HS-27A (cell line): ENCODE results near the gene LAMA2.

Experiments
- DNase-seq: peaks from one replicate; pipeline ENCODE4 v3.0.0-alpha.2; 2012; ENCODE audit warnings: low read depth, missing footprints

The LAMA2 gene

DNA sequence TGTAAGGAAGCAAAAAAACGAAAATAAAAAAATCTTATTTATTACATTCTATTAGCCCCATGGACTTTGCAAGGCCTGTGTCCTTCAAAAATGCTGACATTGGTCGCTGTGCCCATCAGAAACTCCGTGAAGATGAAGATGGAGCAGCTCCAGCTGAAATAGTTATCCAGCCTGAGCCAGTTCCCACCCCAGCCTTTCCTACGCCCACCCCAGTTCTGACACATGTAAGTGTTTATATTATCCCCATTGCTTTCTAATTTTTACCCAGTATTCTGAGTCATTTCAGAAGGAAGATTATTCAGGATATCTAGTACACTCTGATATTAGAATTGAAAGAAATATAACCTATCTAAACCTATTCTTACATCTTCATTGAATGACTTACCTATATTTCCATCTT, 609.3 kb downstream of the LAMA2 start:
- DNase-seq, result no peak

DNA sequence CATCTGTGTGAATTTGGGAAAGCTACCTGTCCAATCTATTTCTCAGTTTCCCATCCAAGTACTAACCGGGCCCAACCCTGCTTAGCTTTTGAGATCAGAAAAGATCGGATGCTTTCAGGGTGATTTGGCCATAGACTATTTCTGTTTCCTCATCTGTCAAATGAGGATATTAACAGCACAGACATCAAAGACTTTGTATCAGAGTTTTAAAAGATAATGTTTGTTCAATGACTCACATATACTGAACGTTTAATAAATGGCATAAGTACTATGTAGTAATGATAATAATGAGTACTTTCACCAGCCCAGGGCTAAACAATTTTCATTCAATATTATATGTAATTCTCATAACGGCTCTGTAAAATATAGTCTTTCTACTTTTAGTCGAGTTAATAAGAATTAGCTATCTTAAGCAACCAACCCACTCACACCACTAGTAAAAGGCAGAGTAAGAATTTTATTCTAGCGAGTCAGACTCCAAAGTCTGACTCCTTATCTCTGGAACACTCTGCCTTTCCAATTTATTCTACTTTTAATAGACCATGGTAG, 610.5 kb downstream of the LAMA2 start:
- DNase-seq, result no peak

DNA sequence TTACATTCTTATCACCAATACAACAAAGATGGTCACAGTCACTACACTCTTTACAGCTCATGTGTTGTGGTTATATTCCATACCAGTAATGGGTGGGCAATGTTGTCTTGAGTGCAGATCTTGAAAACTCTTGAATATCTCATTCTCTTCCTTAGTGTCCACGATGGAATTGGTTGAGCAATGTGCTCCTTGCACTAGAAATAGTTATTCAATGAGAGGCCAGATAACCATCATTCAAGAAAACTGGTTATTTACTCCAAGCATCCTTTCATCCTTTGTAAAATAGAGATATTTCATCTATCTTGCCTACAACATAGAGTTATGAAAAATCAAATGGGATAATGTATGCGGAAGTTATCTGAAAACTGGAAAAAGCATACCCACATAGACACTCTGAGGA, 611.2 kb downstream of the LAMA2 start:
- no peak for DNase-seq

DNA sequence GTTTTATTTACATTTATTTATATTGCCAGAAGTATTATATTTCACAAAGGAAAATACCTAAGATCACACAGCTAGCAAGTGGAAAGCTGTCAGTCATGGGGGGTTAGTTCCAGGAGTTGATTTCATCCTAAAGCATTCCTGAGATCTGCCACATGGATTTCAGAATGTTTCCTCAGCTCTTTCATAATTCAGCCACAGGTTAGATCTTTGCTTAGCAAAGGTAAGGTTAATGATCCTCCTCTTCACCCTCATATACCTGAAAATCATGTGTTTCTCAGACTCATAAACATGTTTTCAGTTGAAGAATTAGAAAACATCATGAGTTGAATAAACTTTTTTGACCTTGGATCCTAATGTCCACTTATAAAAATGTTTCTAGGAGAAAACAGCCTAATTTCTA, 611.6 kb downstream of the LAMA2 start:
- no peak for DNase-seq

DNA sequence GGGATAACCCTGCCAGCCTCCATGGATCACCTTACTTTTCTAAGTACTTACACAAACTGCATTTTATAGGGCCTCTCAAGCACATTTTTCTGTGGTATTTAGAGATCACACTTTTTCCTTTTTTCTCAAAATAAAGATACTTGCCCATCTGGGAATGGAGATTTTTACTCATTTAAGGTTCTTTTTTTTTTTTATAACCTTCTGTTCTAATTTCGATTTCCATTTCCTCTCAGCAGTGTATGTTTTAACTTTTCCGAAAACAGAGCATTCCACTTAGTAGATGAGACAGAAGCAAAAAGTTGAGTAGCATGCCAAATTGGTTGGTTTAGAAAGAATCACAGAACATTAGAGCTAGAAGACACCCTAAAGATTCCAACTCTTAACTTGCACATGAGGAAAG, 612.7 kb downstream of the LAMA2 start:
- no peak for DNase-seq

DNA sequence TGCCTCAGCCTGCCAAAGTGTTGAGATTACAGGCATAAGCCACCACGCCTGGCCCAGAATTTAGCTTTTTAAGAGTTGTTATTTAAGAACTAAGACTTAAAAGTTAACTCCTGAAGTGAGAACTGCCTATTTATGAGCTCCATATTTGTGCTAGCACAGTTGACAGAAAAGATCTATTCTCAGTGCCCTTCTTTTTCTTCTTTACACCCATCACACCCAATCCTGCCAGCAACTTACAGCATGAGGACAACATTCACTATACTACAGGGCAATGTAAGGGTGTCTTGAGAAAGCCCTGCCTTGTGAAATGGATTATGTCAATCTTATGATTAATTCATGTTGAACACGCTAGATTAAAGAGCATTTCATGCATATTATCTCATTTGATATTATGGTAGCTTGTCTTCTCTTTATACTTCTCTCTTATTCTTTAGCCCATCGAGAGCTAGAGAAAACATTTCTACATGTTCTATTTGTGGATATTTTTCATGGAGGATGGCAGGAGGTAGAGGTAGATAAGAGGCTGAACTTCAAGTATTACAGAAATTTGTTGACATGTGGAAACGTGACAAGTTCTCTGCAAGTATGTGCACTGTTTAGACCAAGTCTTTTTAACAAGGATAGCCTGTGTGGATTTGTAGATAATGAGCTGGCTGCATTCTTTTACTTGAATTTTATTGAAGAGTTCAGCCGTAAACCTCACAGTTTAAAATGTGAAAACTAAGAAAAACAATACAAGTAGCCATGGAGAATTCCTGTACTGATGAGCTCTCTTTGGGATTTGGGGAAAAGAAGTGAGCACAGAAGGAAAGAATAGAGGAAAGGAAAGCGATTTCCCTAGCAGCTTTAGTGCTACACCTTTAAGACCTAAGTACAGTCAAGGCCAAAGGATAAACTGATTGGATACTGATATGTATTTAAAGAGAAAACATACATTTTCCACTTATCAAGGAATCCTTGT, 614.8 kb downstream of the LAMA2 start:
- no peak for DNase-seq

DNA sequence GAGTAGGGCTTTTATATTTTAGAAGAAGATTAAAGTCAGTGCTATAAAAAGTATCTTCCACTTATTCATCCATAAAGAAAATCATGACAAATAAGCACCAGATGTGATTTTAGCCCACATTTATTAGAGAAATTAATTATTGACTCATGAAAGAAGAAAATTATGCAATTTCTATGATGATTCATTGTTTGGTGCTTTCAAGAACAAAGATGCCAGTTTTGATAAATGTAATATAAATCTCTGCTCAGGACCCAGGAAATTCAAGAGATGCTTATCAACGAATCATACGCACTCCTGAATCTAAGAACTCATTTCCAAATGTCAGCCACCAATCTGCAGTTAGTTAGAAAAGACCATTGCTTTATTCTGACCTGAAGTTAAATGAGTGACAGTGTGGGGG, 615.6 kb downstream of the LAMA2 start:
- no peak for DNase-seq

DNA sequence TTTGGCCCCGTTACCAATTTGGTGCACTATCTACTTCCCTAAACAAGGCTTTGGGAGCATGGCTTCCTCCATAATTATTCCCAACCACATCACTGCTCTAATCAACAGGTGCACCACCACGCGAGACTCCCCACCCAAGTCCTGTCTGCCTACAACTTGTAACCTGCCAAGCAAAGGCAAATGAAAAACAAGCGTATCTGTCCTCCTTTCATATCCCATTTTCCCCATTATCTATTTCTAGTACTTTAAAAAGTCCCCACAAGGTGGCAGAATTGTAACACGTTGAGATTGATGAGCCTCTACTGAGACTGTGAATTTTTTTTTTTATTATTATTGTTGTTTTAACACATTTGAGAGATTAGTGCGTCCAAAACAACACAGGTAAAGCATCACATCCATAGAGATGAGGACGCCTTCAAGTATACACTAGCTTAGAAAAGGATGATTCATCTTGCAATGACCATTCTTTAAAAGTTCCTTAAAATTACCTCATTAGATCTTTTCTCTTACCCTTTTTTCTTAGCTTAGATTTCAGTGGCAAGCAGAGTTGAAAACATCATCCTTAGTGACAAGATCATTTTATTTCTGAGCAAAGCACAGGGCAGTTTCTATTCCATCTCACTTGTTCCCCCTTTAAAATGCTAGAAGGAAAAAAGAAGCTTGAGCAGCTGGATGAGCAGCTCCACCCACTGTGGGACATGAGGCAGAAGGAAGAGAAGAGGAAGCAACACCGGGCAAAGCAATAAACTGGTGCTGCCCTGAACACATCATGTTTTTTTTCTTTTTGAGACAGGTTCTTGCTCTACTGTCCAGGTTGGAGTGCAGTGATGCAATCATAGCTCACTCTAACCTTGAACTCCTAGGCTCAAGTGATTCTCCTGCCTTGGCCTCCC, 616.3 kb downstream of the LAMA2 start:
- no peak for DNase-seq

DNA sequence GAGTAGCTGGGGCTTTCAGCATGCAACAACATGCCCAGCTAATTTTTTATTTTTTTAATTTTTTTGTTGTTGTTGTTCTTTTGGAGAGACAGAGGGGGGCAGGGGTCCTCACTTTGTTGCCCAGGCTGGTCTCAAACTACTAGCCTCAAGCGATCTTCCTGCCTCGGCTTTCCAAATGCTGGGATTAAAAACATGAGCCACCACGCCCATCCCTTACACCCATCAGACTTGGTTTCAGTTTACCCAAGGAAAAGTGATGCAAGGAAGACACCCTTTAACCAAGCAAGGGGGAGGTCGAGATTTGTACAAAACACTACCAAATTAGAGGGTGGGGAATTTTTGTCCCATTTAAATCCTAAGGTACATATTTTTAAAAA, 616.9 kb downstream of the LAMA2 start:
- no peak for DNase-seq

DNA sequence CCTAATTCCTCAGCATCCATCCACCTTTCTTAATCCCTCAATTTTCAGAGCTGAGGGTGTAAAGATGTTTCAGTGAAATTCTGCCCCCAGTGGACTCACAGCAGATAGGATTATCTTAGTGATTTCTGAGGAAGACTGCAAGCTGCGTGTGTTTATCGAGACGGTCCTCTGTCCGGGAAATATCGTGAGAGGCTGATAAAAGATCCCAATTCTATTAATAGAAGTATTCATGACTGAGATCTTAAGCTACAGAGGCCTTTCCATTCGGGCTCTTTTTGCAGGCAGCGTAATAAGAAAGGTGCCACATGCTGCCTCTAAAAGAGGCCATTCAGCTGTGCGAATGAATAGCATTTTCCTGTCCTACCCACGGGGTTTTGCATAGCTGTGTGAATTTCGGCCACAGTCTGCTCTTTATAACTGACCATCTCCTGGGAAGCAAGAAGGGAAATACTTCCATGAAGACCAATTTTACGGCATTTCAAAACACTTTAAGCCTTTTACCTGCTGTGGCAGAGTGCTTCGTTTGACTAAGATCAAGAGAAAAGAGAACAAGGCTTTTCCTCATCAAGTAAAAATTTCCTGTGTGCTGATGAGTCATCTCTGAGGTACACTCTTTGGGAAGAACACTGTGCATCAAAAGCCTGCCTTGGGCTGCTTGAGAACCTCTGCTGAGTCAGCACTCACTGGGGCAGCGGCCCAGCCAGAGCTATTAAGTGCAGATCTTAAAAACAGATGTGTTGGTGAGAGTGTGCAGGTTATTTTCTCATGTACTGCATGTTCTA, 618.2 kb downstream of the LAMA2 start:
- DNase-seq, result peak; percentile 88

DNA sequence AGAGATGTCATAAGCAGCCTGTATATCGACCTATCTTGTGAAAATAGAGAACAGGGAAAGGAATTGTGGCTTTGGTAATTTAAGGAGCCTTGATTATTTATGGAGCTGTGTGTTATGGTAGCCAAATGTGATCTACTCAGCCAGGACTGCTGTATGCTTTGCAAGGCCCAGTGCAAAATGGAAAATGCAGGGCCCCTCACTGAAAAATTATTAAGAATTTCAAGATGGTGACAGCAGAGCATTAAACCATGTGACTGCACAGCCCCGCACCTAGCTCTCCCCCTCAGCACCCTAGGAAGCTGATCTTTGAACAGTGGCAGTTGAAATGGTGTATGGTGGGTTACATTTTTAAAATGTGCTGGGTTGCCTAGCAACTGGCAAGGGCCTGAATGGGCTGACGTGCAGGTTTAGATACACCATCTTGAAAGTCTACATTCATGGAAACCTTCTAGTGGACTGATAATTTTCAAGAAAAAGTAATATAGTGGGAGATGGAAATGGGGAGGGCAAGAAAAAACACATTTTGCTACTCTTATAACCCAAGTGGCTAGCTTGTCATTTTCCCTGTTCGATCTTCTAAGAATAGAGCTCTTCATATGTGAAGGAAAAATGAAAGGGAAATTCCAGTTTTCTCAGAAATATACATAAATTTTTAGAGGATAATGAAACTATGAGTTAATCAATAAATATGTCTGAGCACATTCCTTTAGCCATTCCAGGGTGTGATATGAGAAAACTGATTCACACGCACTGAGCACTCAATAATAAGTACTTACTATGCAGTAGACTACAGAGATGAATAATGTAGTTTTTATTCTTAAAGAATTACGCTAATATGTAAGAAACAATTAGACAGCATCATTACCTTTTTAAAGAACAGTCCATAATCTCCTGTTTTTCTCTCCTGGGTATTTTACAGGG, 619.1 kb downstream of the LAMA2 start:
- DNase-seq, result no peak

DNA sequence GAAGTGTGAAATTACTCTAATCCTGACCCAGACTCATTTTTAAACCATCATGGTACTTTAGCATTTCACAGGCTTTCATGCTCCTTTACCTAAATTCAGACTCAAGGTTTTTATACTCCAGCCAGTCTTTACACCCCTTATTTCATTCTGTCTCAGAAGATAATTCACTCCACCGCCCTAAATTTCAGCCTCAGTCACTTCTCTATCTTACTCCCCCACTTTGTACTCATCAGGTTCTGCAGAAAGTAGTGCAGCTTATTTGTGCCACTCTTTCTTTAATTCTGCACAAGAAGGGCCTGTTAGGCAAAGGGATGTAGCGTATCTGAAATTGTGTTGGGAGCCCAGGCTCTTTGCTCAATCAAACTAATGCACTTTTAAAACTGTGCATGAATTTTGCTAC, 621.5 kb downstream of the LAMA2 start:
- DNase-seq, result no peak

DNA sequence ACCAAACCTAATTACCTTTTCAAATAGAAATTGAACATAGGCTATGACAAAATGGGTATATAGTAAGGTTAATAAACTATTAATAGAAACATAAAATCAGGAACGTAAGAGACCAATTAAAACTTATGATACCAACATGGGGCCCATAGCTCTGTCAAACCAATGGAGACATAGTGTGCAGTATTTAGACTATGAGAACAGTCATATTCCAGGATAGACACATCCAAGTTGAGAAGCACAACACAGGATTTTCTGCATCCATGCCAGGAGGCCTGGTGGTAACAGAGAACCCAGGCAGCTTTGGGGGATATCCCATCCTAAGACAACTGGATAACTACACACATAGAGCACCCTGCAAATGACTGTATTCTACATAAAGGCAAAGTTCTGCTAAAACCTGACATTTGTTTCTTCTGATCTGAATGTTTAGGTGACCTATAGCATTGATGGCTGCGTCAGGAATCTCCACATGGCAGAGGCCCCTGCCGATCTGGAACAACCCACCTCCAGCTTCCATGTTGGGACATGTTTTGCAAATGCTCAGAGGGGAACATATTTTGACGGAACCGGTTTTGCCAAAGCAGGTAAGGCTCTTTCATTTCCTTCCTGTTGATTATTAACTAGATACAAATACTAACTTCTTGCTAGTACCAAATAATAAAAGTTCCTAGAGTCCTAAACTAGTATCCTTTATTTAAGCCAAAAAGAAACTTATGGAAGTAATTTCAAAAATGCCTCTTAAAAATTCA, 624.3 kb downstream of the LAMA2 start:
- DNase-seq, result no peak

DNA sequence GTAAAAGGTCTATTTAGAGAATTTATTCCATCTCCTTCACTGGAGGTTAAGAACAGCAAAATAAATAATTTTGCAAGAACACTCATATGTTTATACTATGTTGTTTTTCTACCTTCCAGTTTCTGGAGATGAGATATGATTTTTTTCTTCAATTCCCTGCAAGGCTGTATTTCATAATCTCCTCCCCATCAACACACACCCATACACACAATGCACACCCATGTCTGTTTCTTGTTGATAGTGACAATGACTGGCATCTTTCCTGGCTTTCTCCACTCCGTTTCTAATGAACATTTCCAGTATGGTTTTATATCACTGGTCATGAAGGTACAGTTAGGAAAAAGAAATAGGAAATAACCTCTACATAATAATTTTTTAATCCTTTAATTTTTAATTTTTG, 624.9 kb downstream of the LAMA2 start:
- no peak for DNase-seq

DNA sequence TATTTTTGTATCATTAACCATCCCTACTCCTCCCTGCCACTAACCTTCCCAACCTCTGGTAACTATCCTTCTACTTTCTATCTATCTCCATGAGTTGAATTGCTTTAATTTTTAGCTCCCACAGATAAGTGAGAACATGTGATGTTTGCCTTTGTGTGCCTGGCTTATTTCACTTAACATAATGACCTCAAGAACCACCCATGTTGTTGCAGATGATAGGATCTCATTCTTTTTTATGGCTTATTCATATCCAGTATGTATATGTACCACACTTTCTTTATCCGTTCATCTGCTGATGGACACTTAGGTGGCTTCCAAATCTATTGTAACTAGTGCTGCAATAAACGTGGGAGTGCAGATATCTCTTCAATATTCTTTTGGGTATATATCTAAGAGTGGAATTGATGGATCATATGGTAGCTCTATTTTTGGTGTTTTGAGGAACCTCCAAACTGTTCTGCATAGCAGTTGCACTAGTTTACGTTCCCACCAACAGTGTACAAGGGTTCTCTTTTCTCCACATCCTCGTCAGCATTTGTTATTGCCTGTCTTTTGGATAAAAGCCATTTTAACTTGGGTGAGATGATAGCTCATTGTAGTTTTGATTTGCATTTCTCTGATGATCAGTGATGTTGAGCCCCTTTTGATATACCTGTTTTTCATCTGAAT, 625.7 kb downstream of the LAMA2 start:
- no peak for DNase-seq

DNA sequence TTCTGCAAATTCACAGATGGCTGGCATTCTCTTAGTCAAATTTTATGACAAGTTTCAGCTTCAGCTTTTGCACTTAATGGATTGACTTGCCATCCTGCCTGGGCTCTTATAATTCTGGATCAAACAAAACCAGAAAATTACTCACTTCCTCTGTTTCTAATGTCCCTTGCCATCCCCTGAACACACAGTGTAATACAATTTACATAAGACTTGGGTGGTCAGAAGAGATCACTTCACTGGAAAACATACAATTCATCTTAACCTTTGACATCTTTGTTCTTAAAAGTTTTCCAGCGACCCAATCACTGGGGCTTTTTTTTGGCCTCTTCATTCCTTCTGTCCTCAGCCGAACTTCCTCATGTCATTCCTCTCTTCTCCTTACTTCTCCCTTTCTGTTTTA, 628.0 kb downstream of the LAMA2 start:
- no peak for DNase-seq

DNA sequence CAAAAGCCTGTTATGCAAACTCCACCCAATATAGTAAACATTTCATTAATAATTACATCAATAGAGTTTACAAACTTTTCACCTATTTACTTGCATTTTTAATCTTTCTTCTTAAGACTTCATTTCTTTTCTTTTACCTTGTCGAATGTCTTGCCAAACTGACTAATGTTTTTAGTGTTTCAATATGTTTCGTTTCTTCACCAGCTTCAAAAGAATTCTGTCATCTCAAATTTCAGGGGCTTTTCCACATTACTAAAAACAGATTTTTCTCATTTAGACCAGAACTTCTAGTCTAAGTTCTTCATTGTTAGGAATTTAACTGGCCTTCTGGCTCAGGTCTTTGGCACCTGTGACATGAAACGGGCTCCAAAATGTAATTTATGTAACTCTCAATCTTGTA, 630.5 kb downstream of the LAMA2 start:
- no peak for DNase-seq

DNA sequence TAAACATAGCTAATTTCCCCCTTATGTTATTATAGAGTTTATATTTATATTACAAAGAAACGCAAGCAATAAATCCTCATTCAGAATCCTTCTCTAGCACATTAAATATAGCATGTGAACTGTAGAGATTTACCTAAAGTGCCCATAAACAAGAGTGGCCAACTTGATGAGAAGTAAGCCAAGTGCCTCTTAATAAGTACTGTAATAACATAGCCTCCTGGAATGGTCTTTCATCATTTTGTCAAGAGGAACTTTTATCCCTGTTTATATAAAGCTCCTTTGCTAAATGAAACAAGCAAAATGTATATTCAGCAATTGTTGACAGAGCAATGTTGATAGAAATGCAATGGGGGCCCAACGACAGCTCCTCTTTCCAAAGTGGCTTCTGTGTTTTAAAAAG, 632.1 kb downstream of the LAMA2 start:
- DNase-seq, result no peak

DNA sequence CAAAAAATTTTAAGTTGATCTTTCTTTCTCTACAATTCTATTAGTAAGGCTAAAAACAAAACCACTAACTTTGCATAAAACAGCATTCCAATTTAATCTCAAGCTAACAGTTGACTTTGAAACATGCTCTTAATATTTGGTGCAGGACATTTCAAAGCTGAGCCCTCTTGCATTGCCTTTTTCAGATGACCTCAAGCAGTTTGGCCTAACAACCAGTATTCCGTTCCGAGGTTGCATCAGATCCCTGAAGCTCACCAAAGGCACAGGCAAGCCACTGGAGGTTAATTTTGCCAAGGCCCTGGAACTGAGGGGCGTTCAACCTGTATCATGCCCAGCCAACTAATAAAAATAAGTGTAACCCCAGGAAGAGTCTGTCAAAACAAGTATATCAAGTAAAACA, 633.1 kb downstream of the LAMA2 start:
- no peak for DNase-seq

DNA sequence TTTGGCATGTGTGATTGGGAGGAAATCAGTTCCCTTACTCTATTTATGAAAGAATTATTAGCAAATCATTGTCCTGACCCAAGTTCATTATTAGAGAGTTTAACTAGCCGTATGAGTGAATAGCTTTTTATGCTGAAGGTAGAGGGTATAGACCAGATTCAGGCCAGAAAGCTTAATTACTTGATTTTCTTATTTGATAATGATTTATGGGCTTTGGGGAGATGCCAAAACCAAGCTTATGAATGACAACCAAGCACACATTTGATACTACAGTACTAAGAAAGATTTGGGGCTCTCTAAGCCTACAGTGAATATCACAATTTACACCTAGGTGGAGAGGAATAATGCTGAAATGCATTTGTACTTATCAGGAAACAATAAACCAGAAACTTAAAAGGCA, 633.8 kb downstream of the LAMA2 start:
- DNase-seq, result no peak
